Progenitor cell of endocrine pancreas (in vitro differentiated cells): ENCODE data around the gene LPIN3. TPM values are rescaled to one million over a fixed set of nuclear protein-coding genes. Genes with fewer than 3 reads are reported as not detected.

Experiments
- DNase-seq: peaks from one replicate; pipeline ENCODE4 v3.0.0; 2021; ENCODE audit warnings: low spot score; ENCODE audit not compliant: unreplicated experiment
- H3K27ac Mint-ChIP-seq: 2 replicates; pipeline ENCODE4 v1.8.0; 2021; ENCODE audit warnings: mild to moderate bottlenecking, moderate library complexity, mixed read lengths
- H3K27me3 Mint-ChIP-seq: 2 replicates; pipeline ENCODE4 v1.8.0; 2021; ENCODE audit warnings: mixed read lengths
- H3K36me3 Mint-ChIP-seq: 2 replicates; pipeline ENCODE4 v1.8.0; 2022; ENCODE audit warnings: mixed read lengths; ENCODE audit not compliant: insufficient read depth
- H3K4me1 Mint-ChIP-seq: 2 replicates; pipeline ENCODE4 v1.8.0; 2021; ENCODE audit warnings: low read depth, mixed read lengths
- H3K4me3 Mint-ChIP-seq: 2 replicates; pipeline ENCODE4 v1.8.0; 2021; ENCODE audit warnings: low read depth, mild to moderate bottlenecking, moderate library complexity, mixed read lengths
- H3K9me3 Mint-ChIP-seq: 2 replicates; pipeline ENCODE4 v1.8.0; 2021; ENCODE audit warnings: low read depth, mixed read lengths
- CTCF ChIP-seq: fragments of 200-600 bp; sonication (generic); IDR thresholded peaks from one replicate; pipeline ENCODE4 v1.5.0; 2021; ENCODE audit warnings: antibody characterized with exemption, mild to moderate bottlenecking; ENCODE audit not compliant: unreplicated experiment
- total RNA-seq: library from RNA; stranded (reverse); gene quantifications from 2 replicates; pipeline ENCODE4 v1.2.1, GENCODE V29; 2021

Gene LPIN3
- total RNA-seq, 1 donor from 2014 or later, result 18.4 TPM

- no peak overlapping the region for H3K4me3 Mint-ChIP-seq
- no peak for DNase-seq
These were observed 29.1 kb downstream of the LPIN3 start for GRCh38 chr20:41369673-41370072.

GRCh38 chr20:41370176-41370575, 29.6 kb downstream of the LPIN3 start:
- DNase-seq, result no peak
- Mint-ChIP-seq H3K4me3 (no peak overlapping the region), H3K27ac (no peak overlapping the region), H3K27me3 (peaks cover 38% of the 10 kb centered on the region), H3K9me3 (peaks cover 5% of the 10 kb centered on the region), H3K4me1 (peaks cover 10% of the 10 kb centered on the region), H3K36me3 (no peaks in the 10 kb centered on the region)
- TF ChIP-seq CTCF, result no peak

More at GRCh38 chr20:41369673-41370072, 29.1 kb downstream of the LPIN3 start:
- Mint-ChIP-seq H3K9me3 (peaks cover 5% of the 10 kb centered on the region), H3K27me3 (peaks cover 43% of the 10 kb centered on the region), H3K4me1 (peaks cover 10% of the 10 kb centered on the region), H3K27ac (no peak overlapping the region), H3K36me3 (no peaks in the 10 kb centered on the region)
- TF ChIP-seq CTCF, result no peak

- peaks cover 10% of the 10 kb centered on the region for H3K4me1 Mint-ChIP-seq
- no peak for DNase-seq
- H3K27ac Mint-ChIP-seq, result no peak overlapping the region
- H3K9me3 Mint-ChIP-seq, result peaks cover 5% of the 10 kb centered on the region
- no peaks in the 10 kb centered on the region for H3K36me3 Mint-ChIP-seq
- TF ChIP-seq CTCF, result no peak
- H3K27me3 Mint-ChIP-seq, result peaks cover 38% of the 10 kb centered on the region
- H3K4me3 Mint-ChIP-seq, result no peak overlapping the region
These were observed 30.8 kb downstream of the LPIN3 start for GRCh38 chr20:41371371-41371770.

GRCh38 chr20:41373251-41373783, 32.7 kb downstream of the LPIN3 start:
- no peak for DNase-seq
- no peak overlapping the region for H3K27ac Mint-ChIP-seq
- TF ChIP-seq CTCF, result no peak
- no peak overlapping the region for H3K4me3 Mint-ChIP-seq
- H3K9me3 Mint-ChIP-seq, result peaks cover 5% of the 10 kb centered on the region
- peaks cover 8% of the 10 kb centered on the region for H3K4me1 Mint-ChIP-seq
- H3K36me3 Mint-ChIP-seq, result no peaks in the 10 kb centered on the region
- H3K27me3 Mint-ChIP-seq, result peaks cover 30% of the 10 kb centered on the region

GRCh38 chr20:41373931-41374920, 33.6 kb downstream of the LPIN3 start:
- DNase-seq, result no peak
- Mint-ChIP-seq H3K36me3 (no peaks in the 10 kb centered on the region), H3K9me3 (peaks cover 5% of the 10 kb centered on the region), H3K4me3 (no peak overlapping the region), H3K27ac (no peak overlapping the region), H3K27me3 (peaks cover 26% of the 10 kb centered on the region), H3K4me1 (peaks cover 8% of the 10 kb centered on the region)
- no peak for TF ChIP-seq CTCF
